ENCODE data around the gene FNDC3B.

The FNDC3B gene

DNA sequence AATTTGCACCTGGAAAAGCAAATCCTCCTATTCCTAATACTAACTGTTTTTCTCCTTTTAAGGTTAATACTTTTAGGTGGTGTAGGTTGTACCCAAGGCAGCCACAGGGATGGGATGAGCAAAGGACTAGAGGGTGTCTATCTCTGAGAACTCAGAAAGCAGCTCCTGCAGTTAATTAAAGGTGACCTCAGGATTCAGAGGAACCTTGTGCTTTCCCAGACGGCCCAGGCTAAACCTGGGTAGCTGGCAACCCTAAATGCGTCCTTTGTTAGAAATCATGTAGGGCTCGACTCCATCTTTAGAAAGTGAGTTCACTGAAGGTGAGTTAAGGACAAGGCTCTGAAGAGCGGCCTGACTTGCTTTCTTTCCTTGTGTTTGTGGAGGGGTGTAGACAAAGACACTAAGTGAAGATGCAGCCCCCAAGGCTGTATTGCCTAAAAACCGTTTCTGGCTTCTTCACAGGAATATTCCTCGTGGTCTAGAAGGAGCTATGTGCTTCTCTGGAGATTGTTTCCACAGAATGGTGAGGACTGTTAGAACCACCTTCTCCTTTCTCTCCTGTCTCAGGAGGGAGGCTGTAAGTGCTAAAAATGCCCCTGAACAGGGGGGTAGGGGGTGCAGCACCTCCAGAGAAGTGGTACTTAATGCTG, 14.9 kb downstream of the FNDC3B start:
- DNase-seq (ENCODE audit: low read depth) = no peak

DNA sequence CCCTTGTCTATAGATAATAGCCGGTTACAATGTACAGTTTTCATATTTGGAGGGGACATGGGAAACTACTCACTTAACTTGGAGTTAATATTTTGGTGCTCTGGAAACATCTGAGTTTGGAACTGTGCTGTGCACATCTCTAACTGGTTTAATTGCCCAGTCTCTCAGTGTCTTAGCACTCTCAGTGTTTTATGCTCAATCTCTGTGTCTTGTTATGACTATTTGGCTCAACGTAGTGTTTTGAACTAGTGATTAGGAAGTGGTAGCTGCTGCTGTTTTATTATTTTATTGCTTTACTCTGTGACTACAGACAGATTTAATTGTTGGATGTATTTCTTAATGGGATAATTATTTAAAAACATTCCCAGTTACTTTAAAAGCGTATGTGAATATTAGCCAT, 17.0 kb downstream of the FNDC3B start:
- no peak for DNase-seq (ENCODE audit: low read depth)

DNA sequence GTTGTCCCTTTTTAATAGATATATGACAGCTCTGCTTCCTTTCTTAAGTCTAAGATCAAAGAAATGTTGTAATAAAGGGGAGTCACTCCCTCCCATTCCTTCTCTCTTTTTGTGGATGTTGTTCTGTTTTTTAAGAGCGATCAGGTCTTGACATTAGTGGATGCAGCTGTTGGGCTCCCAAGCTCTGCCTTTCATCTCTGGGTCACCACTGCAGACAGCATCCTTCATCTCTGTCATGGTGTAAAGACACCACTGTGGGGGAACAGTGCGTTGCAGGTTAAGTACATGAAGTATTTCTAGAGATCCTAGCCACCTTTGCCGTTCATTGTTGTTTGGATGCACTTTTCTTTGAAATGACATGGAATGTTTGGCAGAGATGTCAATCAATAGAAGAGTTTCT, 17.7 kb downstream of the FNDC3B start:
- no peak for DNase-seq (ENCODE audit: low read depth)

DNA sequence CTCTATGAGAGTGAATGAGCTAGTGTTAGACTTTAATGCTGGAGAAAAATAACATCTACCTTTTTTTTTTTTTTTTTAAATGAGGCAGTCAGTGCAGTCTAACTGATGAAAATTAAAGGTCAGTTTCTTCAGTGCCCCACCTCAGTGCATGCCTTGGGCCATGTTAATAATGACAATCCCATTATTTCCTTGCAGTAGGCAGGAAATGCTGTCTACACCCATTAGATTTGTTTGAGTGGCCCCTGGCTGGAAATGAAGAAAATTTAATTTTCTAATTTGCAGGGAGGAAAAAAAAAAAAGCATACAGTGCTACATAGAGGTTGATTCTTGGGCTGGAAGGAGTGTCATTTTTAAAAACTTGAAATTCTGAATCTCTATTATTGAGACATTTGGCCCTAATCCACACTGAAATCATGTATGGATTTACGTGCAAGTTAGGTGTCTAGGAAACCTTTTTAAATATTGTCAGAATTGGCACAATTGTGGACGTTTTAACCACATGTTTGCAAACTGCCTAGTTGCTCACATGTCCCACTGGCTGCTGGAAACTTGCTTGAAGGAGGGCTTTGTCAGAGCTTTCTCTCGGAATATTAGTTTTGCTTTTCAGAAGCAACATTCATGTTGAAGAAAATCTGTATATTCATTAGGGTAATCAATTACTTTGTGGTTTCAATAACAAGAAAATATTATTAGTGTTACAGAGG, 18.4 kb downstream of the FNDC3B start:
- no peak for DNase-seq (ENCODE audit: low read depth)

DNA sequence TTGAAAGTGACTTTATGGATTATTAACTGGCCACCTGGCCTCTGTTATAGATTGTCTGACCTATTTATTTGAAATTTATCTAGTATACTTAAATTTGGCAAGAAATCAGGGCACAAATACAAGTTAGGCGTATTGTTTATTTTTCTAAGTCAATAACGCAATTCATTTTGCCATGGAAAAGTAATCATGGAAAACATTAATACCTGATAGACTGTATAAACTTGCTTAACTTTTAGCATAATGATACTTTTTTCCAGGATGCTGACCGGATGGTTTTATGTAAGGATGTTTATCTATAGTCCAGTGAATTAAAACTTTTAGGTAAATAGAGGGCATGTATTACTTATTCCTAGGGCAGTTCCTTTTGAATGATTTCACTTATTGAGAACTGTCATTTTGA, 20.2 kb downstream of the FNDC3B start:
- no peak for DNase-seq (ENCODE audit: low read depth)

DNA sequence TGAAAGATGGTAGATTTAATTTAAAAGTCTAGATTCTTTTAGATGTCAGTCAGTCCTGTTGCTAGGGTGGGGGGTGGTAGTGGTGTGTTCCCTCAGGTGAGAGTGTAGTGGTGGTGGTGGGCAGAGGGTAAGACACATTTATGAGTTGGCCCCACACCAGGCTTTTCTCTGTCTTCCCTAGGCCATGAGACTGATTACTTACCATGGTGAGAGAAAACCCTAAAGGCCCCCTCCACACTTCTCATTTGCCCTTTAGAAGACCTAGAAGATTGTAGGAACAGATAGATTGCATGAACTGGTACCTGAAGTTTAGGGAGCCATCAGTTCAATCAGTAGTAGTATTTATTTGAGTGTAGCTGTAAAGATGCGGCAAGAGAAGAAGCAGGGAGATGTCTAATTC, 20.9 kb downstream of the FNDC3B start:
- no peak for DNase-seq (ENCODE audit: low read depth)

DNA sequence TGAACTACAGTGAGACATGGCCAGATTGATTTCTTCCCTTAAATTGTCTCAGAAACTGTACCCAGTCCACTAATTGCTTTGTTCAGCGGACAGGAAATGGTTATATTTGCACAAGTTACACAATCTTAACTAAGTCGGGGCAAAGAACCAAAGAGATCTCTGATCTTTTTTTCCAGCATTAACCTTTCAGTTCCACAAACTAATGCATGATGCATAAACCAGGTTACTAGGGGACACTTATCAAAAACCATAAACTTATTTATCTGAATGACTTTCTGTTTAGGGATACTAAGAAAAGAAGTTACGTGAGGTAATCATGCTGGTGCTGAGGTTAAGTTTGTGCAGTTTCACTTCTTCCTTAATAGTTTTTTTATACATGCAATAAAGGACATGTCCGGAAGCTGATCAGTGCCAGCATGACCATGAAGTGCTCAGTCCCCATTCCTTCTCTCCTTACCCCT, 22.4 kb downstream of the FNDC3B start:
- no peak for DNase-seq (ENCODE audit: low read depth)

DNA sequence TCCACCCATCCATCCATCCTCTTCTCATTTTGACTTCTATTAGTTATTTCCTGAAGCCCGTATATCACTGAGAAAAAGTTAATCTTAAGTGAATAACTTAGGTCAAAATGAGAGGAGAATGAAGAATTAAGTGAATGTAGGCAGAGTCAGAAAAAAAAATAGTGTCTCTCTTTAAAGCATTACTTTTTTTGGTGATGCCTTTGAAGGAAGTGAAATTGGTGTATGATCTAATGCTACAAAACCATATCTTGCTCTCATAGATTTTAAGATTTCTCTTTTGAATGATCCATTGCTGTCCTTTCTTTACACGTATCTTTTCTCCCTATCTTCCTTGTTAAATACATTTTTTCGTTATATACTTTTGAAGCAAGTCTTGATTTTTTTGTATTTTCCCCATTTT, 23.4 kb downstream of the FNDC3B start:
- DNase-seq (ENCODE audit: low read depth) = no peak

DNA sequence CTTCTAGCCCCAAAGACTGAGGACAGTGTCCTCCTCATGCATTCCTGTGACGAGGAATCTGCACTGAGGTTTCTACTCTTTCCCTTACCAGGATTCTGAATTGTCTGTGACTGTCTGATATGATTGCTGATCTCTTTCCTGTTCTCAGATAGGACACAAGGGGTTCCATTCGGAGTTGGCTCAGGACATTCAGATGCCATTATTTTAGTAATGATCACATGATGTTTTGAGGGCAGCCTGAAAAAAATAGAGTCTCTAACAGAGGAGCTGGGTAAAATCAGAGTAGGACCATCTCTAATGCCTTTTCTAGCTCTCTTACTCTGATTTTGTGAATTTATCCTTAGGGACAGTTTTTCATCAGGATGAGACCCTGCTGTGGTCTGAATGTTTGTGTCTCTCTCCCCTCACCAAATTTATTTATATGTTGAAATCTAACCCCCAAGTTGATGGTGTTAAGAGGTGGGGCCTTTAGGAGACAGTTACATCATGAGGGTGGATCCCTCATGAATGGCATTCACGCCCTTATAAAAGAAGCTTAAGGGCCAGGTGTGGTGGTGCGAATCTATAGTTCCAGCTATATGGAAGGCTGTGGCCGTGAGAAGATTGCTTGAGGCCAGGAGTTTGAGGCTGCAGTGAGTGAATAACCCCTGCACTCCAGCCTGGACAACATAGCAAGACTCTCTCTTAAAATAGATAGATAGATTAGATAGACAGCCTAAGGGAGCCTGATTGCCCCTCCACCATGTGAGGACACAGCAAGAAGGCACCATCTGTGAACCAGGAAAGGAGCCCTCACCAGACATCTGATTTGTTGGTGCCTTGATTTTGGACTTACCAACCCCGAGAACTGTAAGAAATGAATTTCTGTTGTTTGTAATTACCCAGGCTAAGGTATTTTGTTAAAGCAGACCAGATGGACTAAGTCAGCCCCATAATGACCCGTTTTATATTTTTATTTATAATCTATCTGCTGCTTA, 24.4 kb downstream of the FNDC3B start:
- no peak for DNase-seq (ENCODE audit: low read depth)

DNA sequence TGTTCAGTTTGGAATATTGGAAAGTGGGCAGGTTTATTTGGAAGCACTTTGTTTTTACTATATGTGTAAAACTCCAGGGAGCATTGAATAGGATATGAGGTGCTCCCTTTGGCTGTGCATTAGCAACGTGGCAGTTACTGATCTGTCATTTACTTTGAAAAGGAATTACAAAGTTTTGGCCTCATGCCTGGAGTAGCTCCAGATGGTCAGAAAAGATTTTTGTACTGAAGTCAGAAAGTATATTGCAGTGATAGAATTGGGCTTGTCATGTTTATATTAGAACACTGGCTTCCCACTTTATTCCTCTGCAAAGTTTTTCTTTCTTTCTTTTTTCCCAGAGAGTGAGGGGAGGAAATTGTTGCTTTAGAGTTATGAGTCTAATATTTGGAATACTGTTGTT, 26.1 kb downstream of the FNDC3B start:
- DNase-seq (ENCODE audit: low read depth) = no peak

DNA sequence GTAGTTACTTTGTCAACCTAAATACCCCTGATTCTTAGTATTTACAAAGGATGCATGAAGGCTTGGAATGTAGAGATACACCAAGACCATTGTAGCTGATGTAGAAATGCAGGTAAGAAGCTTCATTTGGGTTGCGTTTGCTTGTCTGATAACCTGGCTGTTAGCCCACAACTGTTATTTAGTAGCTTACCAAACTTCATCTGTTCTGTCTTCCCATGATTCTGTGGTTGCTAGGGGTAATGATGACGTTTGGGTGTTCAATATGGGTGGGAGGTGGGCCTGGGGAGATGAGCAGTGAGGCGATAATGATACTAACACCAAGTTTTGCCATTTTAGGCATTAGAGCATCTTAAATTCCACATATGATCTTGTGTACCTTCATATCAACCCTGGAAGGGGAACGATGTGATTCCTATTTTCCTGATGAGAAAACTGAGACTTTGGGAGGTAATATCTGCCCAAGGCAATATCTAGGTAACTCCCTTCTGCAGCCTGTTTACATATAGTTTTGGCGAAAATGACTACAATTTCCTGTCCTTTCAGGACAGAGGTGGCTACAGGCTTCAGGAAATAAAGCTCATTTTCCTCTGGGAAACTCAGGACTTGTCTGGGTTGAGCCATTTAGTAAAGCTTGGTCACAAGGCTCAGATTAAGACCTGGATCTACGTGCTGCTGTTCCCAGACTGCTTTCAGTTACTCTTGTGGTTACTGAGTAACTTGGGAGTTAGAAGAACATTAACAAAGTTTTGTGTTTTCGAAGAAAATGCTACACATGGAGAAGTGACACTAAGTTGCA, 26.8 kb downstream of the FNDC3B start:
- no peak for DNase-seq (ENCODE audit: low read depth)

DNA sequence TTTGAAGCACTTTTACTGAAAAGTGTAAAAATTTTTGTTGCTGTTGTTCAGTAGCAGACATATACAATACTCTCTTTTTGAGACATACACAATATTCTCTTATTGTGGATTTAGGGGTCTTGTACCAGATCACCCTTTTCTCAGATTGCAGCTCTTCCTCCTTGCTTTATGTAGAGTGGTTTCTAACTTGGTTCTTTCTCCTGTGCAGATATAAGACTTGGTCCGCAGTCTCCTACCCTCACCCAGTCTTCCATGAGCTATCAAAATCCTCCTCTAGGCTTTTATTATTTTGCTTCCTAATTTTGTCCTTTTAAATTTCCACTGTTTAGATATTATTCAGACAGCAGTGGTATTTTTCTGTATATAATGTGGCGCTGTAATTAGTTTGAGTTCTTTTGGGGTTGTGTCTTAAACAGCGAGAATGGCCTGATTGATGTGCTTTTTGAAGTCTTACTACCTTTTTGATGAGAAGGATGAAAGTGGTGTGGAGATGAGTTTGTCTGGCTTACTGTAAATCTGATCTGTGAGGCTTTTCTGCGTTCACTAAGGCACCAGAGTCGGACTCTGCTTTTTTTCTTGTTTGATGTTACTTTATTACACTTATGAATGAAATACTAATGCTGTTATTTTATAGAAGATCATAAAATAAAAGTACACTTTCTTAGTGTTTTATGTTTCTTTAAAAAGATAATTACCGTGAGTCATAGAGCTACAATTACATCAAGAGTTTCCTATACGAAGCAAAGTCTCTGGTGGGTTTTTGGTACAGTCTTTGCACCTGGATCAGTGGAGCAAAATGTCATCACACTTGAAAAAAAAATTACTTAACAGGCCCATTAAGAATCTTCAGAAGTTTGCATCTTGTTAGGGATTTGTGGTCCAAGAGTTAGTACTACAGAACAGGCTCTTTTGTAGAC, 27.8 kb downstream of the FNDC3B start:
- DNase-seq (ENCODE audit: low read depth) = no peak

DNA sequence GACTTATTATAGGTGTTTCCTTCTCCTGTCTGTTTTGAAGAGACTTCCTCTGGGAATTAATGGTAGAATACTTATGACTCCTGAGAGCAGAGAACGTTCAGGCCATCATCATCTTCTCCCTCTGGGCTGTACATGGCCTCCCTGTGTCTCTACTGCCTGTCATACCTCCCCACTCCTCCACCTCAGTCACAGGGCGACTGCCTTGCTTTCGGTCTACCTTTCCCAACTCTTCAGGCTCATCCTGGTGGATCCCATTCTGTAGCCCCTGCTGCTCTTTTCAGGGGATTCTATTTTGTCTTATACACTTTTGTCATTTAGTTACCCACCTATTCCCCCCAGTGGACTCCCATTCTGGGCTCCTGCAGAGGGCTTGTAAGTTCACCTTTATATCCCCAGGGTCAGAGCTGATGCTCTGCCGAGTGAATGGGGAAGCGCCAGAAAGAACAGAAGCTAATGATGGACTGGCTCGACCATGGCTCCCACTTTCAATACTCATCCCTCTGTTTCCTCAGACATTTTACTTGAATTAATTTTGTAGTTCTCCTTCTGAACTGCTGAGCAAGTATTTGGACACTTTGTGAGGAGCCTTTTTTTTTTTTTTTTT, 28.6 kb downstream of the FNDC3B start:
- DNase-seq (ENCODE audit: low read depth) = no peak

DNA sequence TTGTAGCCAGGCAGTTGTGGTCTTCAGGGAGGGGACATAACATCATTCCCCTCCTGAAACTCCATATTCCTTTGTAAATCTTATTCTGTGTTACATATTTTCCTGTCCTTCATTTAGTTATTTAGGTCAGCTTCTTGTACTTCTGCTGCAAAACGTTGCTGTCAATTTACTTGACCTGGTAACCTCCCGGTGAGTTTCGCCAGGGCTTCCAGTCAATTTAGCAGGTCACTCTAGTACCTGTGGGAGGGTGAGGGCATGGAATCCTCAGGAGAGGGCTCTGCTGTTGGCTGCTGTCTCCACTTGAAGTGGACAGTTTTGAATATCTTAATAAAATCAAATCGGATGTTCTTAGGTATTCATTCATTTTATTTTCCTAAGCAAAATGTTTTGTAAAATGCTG, 29.6 kb downstream of the FNDC3B start:
- DNase-seq (ENCODE audit: low read depth) = no peak

DNA sequence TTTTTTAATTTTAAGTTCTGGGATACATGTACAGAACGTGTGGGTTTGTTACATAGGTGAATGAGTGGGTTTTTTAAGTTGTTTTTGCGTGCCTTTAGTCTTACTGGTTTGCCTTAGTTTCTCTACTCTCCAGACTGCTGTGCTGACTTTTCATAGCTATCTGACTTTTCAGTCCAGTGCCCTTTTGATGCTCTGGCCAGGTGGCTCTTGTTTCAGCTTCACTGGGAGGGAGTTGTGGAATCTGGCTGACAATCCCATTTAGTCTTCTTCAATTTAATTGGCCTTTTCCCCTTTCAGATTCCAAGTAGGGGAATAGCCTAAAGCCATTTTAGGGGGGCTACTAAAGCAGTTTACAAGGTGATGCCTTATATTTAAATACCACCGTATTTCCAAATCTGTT, 30.1 kb downstream of the FNDC3B start:
- DNase-seq (ENCODE audit: low read depth) = no peak

DNA sequence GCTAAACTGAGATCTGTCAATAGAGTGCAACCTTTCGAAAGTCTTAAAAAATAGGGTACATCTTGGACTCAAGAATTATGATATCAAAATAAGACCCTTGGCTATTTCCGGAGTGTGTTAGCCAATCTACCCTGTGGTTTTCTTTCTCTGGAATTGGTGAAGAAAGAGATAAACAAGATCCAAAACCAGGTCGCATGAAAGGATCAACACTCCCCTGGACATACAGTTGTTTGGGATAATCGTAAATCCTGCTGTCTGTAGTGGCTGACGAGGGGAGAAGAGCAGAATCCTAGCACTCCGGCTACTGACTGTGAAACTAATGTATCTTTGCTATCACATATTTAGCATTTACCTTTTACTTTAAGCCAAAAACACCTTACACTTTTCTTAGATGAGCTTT, 30.9 kb downstream of the FNDC3B start:
- no peak for DNase-seq (ENCODE audit: low read depth)

DNA sequence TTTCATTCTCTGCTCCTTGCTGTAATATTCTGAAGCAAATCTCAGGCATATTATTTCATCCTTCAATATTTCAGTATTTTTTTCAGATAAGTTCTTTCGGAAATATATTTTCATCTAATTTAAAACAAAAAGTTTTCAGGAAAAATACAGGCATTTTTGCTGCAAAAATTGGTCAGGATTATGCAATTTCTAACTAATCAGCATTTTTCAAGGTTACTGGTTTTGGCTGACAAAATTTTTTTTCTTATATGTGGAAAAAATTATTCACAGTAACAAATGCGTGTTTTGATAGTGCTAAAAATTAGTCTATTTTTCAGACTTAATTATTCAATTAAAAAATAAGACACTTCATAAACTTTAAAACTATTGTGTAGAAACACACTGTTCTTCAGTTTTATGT, 31.4 kb downstream of the FNDC3B start:
- no peak for DNase-seq (ENCODE audit: low read depth)

DNA sequence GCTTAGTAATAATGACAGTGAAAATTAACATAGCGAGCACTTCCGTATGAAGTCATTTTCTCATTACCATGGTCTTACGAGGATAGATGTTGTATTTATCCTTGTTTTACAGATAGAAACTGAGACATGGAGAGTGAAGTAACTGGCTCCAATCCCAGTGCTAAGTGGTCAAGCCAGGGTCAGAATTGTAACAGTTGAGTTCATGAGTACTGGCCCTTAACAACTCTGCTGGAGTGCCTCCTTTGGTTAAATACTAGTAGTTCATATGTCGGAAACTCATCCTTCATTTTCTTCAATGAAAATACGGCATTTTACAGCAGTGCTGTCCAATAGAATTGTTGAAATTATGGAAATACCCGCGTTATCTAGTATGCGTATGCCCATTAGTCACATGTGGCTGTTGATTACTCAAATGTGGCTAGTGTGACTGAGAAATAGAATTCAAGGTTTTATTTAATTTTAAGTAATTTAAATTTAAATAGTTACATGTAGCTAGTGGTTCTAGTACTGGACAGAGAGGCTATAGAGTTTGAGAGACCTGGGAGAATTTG, 32.5 kb downstream of the FNDC3B start:
- no peak for DNase-seq (ENCODE audit: low read depth)

DNA sequence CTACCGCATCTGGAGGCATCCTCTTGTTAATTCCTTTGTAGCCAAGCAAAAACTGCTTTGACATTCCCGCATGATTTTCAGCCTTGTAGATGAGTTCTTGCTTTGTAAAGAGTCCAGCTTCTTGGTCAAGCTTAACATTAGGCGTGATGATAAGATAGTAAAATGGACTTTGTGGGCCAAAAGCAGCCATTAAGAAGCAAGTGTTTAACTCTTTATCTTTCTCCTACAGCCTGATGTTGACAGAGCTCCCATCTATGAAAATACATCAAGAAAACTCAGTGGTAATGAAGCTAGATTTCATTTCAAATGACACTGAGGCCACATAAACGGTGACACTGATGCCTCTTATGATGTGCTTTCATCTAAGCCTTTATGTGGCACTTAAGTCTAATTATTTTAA, 33.2 kb downstream of the FNDC3B start:
- DNase-seq (ENCODE audit: low read depth) = no peak

DNA sequence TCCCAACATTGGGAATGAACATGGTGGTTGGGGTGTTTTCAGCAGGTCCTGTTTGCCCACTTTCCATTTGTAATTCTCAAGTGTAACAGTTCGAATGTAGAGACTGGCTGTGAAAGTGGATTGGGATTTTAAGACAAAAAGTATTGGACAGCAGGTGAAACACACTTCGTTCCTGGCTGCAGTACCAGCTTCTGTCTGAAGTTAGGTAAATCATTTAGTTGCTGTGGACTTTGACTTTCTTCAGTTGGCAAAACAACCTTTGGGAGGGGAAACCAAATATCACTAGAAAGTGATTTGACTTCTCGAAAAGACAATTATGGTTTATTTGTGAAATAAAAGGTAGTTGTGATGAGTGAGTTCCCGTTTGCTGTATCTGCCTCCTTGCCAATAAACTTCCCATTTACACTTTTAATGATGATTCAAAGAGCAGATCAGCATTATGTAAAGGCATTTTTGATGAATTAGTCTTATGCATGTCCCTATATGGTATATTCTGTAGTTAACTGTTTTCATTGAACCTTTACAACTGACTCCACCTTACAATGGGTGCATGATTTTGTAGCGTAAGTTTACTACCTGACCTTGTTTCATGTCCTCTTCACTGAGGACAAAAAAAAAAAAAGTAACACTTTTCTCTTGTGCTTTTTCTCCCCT, 34.0 kb downstream of the FNDC3B start:
- DNase-seq (ENCODE audit: low read depth) = no peak

Data from activated T-helper 9 cell treated with anti-CD3 and anti-CD28 coated beads, Interleukin-2, amount 50 U/mL, for 16 hours (primary cell).